Neural progenitor cell (in vitro differentiated cells): ENCODE measurements around the gene PDE9A. TPM values are rescaled to one million over a fixed set of nuclear protein-coding genes. Genes with fewer than 3 reads are reported as not detected.
A peak's percentile ranks its signal among the peaks of the same experiment; 100 is the strongest.

Experiments
- DNase-seq: peaks from one replicate; pipeline ENCODE4 v3.0.0-alpha.2; 2016; ENCODE audit warnings: low spot score
- H2AFZ ChIP-seq: fragments of 200-600 bp; sonication (generic); replicated peaks from 2 replicates; pipeline ENCODE4 v1.6.1; 2016; ENCODE audit warnings: antibody characterized with exemption
- H3F3A ChIP-seq: fragments of 200-600 bp; sonication (generic); 2 replicates; pipeline ENCODE4 v1.6.1; 2016; ENCODE audit warnings: antibody characterized with exemption, low read depth
- H3K27ac ChIP-seq: fragments of 200-600 bp; sonication (generic); 2 replicates; pipeline ENCODE4 v1.5.1; 2016; ENCODE audit warnings: mild to moderate bottlenecking
- H3K27me3 ChIP-seq: fragments of 200-600 bp; sonication (generic); 2 replicates; pipeline ENCODE4 v1.6.1; 2016; ENCODE audit warnings: mild to moderate bottlenecking, moderate library complexity
- H3K36me3 ChIP-seq: fragments of 200-600 bp; sonication (generic); 2 replicates; pipeline ENCODE4 v1.5.1; 2016
- H3K4me1 ChIP-seq: fragments of 200-600 bp; sonication (generic); 2 replicates; pipeline ENCODE4 v1.6.1; 2016; ENCODE audit warnings: mixed run types
- H3K4me2 ChIP-seq: fragments of 200-600 bp; sonication (generic); 2 replicates; pipeline ENCODE4 v1.6.1; 2016
- H3K4me3 ChIP-seq: fragments of 200-600 bp; sonication (generic); 2 replicates; pipeline ENCODE4 v1.5.1; 2016
- H3K79me2 ChIP-seq: fragments of 200-600 bp; sonication (generic); 2 replicates; pipeline ENCODE4 v1.6.1; 2016; ENCODE audit warnings: low read depth
- H3K9ac ChIP-seq: fragments of 200-600 bp; sonication (generic); 2 replicates; pipeline ENCODE4 v1.6.1; 2016
- H3K9me3 ChIP-seq: fragments of 200-600 bp; sonication (generic); 2 replicates; pipeline ENCODE4 v1.5.1; 2016; ENCODE audit warnings: low read depth
- H4K20me1 ChIP-seq: fragments of 200-600 bp; sonication (generic); 2 replicates; pipeline ENCODE4 v1.6.1; 2016; ENCODE audit warnings: low read depth
- H3K27ac Mint-ChIP-seq: 3 replicates; pipeline ENCODE4 v1.8.0; 2021; ENCODE audit warnings: mixed read lengths
- H3K27me3 Mint-ChIP-seq: 2 replicates; pipeline ENCODE4 v1.8.0; 2022; ENCODE audit warnings: low read depth, mild to moderate bottlenecking, inconsistent platforms, moderate library complexity, mixed read lengths; ENCODE audit not compliant: insufficient read depth
- H3K36me3 Mint-ChIP-seq: 3 replicates; pipeline ENCODE4 v1.8.0; 2021; ENCODE audit warnings: mixed read lengths
- H3K4me1 Mint-ChIP-seq: 3 replicates; pipeline ENCODE4 v1.8.0; 2021; ENCODE audit warnings: mixed read lengths
- H3K4me3 Mint-ChIP-seq: 3 replicates; pipeline ENCODE4 v1.8.0; 2021; ENCODE audit warnings: mild to moderate bottlenecking, moderate library complexity, mixed read lengths
- H3K9me3 Mint-ChIP-seq: 3 replicates; pipeline ENCODE4 v1.8.0; 2020; ENCODE audit warnings: mixed read lengths
- CTCF ChIP-seq: fragments of 200-600 bp; sonication (generic); IDR thresholded peaks from 2 replicates; pipeline ENCODE4 v1.5.1; 2017; ENCODE audit warnings: antibody characterized with exemption, mild to moderate bottlenecking
- EZH2 ChIP-seq: fragments of 200-600 bp; sonication (generic); IDR thresholded peaks from 2 replicates; pipeline ENCODE4 v1.6.1; 2017; ENCODE audit warnings: antibody characterized with exemption, mild to moderate bottlenecking, moderate library complexity
- EZH2phosphoT487 ChIP-seq: fragments of 200-600 bp; sonication (generic); IDR thresholded peaks from 2 replicates; pipeline ENCODE4 v1.6.1; 2017; ENCODE audit warnings: antibody characterized with exemption
- total RNA-seq: library from RNA; depleted of rRNA; stranded (reverse); fragments of >200 nt; gene quantifications from 2 replicates; pipeline ENCODE4 v1.2.3, GENCODE V29; 2015; ENCODE audit warnings: low replicate concordance

The PDE9A gene
- total RNA-seq, 1 donor from 2014 or later = 41.0 TPM

DNA sequence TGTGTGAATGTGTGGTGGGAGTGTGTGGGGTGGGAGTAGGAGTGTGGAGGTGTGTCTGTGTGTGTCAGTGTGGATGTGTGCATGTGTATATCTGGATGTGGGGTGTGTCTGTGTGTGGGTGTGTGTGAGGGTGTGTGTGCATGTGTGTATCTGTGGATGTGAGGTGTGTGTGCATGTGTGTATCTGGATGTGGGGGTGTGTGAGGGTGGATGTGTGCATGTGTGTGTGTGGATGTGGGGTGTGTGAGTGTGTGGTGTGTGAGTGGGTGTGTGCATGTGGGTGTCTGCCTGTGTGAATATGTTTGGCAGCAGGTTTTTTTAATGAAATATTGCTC, 106.1 kb downstream of the PDE9A start:
- Mint-ChIP-seq H3K36me3 (peaks cover 10% of the 10 kb centered on the region), H3K27ac (peak overlapping the region; percentile 16), H3K27me3 (no peaks in the 10 kb centered on the region), H3K4me1 (peaks cover 14% of the 10 kb centered on the region), H3K9me3 (no peaks in the 10 kb centered on the region), H3K4me3 (no peak overlapping the region)
- no peak overlapping the region for H3K4me2 ChIP-seq
- no peaks in the 10 kb centered on the region for H4K20me1 ChIP-seq
- H3K9me3 ChIP-seq = no peaks in the 10 kb centered on the region
- H3K4me1 ChIP-seq = no peaks in the 10 kb centered on the region
- no peak overlapping the region for H2AFZ ChIP-seq
- no peaks in the 10 kb centered on the region for H3K27me3 ChIP-seq
- no peak for TF ChIP-seq EZH2
- TF ChIP-seq EZH2phosphoT487 = no peak
- TF ChIP-seq CTCF = no peak
- H3F3A ChIP-seq = no peaks in the 10 kb centered on the region
- no peak for DNase-seq
- H3K36me3 ChIP-seq = no peaks in the 10 kb centered on the region
- H3K4me3 ChIP-seq = no peak overlapping the region
- no peak overlapping the region for H3K27ac ChIP-seq
- no peaks in the 10 kb centered on the region for H3K79me2 ChIP-seq
- no peak overlapping the region for H3K9ac ChIP-seq

DNA sequence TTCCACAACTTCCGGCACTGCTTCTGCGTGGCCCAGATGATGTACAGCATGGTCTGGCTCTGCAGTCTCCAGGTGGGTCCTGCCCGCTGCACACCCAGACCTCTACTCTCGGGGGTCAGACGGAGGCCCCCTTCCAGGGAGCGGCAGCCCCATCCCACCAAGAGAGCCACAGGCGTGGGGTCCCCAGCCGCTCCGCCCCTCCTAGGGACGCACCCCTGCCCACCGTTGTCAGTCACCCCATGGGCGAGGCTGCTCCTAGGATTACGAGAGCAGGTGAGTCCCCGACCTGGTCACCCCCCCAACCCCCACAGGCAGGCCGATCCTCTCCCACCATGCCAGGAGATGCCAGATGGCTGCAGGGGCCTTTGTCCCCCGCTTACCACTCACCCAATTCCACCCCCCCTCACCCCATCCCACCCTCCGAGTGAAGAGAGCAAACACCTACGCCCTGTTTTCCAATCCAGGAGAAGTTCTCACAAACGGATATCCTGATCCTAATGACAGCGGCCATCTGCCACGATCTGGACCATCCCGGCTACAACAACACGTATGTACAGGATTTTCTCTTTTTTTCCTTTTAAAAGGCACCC, 107.0 kb downstream of the PDE9A start:
- no peak overlapping the region for H3K27ac Mint-ChIP-seq
- Histone ChIP-seq H3K27ac (no peak overlapping the region), H3K9ac (no peak overlapping the region), H3K4me1 (no peaks in the 10 kb centered on the region), H3K9me3 (no peaks in the 10 kb centered on the region), H3K27me3 (no peaks in the 10 kb centered on the region), H3K4me3 (no peak overlapping the region), H2AFZ (no peak overlapping the region), H4K20me1 (no peaks in the 10 kb centered on the region), H3K79me2 (no peaks in the 10 kb centered on the region), H3K36me3 (no peaks in the 10 kb centered on the region), H3F3A (no peaks in the 10 kb centered on the region), H3K4me2 (no peak overlapping the region)
- peaks cover 16% of the 10 kb centered on the region for H3K36me3 Mint-ChIP-seq
- DNase-seq = no peak
- peaks cover 7% of the 10 kb centered on the region for H3K4me1 Mint-ChIP-seq
- TF ChIP-seq EZH2 = no peak
- no peak for TF ChIP-seq EZH2phosphoT487
- TF ChIP-seq CTCF = no peak
- no peak overlapping the region for H3K4me3 Mint-ChIP-seq
- peaks cover 2% of the 10 kb centered on the region for H3K27me3 Mint-ChIP-seq
- H3K9me3 Mint-ChIP-seq = no peaks in the 10 kb centered on the region

DNA sequence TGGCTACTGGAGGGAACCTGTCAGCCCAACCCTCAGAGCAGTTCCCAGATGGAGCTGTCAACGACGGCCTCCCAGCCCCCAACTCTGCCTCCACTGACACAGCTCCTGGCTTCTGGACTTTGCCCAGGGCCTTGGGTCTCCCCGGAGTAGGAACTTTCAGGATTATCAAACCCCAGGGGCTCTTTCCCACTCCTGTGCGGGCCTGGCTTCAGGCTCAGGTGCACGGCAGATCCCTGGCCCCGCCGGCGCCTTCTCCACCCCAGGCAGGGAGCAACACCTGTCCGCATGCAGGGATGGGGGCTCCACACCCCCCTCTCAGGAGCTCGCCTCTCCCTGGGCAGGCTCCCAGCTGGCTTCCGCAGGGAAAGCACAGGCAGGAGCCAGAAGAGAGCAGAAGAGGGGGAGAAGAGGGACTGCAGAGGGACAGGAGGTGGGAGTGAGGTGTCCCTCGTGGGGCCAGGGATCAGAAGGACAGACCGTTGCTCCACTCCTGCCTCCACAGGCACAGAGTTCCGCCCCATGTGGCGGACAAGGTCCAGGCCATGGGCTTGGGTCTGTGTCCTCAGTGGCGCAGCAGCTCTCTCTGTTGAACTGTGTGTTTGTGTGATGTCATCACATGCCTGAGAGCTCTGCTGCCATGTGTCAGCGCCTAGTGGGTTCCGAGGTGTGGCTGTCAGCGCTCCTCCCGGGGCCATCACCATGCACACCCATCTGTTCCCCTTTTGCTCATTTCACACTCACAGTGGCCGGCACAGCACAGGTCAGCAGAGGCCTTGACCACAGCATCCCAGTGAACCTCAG, 107.7 kb downstream of the PDE9A start:
- DNase-seq = no peak
- H3K36me3 Mint-ChIP-seq = peaks cover 20% of the 10 kb centered on the region
- H3K36me3 ChIP-seq = no peaks in the 10 kb centered on the region

More for the DNA sequence above, 107.7 kb downstream of the PDE9A start:
- Histone ChIP-seq H3K4me3 (no peak overlapping the region), H3K4me1 (no peaks in the 10 kb centered on the region), H3K79me2 (no peaks in the 10 kb centered on the region), H3K9me3 (no peaks in the 10 kb centered on the region), H3K4me2 (no peak overlapping the region), H4K20me1 (no peaks in the 10 kb centered on the region), H2AFZ (no peak overlapping the region), H3K9ac (no peak overlapping the region), H3K27ac (no peak overlapping the region), H3F3A (no peaks in the 10 kb centered on the region), H3K27me3 (no peaks in the 10 kb centered on the region)
- TF ChIP-seq CTCF = no peak
- no peak for TF ChIP-seq EZH2phosphoT487
- TF ChIP-seq EZH2 = no peak
- H3K4me3 Mint-ChIP-seq = no peak overlapping the region
- peaks cover 4% of the 10 kb centered on the region for H3K4me1 Mint-ChIP-seq
- no peak overlapping the region for H3K27ac Mint-ChIP-seq
- no peaks in the 10 kb centered on the region for H3K9me3 Mint-ChIP-seq
- H3K27me3 Mint-ChIP-seq = peaks cover 2% of the 10 kb centered on the region
